ENCODE data around the gene S1PR2.
"Not testable (repeated sequence)": the region's sequence is repeated elsewhere in the genome, so short reads cannot be mapped to it uniquely, and the experiment has no call there.

The S1PR2 gene

DNA sequence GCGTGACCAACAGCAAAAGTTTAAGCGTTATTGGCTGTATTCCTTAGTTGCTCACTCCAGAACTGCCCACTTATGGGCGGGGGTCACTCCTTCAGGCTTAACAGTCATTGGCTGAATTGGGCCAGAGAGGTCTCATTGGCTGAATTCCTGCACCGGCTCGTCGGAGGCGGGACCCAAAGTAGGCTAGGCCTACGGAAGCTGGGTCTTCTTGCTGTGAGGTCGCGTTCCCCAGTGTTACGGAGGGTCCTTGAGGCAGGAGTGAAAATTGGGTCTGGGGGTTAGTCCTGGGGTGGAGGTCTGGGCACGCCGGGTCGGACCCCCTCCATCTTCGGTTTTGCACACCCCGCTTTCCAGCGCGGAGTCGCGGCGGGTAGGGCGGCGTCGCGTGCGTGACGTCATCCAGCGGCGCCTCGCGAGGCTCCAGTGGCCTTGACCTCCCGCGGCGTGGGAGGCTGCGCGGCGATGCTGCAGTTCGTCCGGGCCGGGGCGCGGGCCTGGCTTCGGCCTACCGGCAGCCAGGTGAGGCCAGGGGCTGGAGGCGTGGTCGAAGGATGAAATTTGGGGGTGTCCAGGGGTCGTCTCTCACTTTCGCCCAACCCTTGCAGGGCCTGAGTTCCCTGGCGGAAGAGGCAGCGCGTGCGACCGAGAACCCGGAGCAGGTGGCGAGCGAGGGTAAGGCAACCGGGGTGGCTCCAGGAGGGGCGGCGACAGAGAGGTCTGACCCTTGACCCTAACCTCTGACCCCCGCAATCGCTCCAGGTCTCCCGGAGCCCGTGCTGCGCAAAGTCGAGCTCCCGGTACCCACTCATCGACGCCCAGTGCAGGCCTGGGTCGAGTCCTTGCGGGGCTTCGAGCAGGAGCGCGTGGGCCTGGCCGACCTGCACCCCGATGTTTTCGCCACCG, 20.9 kb upstream of the S1PR2 start, which contains the start of gene MRPL4:
TSS of gene MRPL4 (plus strand) at position 423 of the 903 bp plus-strand sequence. CDS start at position 463, 40 bp downstream.
- TF ChIP-seq, protein P1, sequence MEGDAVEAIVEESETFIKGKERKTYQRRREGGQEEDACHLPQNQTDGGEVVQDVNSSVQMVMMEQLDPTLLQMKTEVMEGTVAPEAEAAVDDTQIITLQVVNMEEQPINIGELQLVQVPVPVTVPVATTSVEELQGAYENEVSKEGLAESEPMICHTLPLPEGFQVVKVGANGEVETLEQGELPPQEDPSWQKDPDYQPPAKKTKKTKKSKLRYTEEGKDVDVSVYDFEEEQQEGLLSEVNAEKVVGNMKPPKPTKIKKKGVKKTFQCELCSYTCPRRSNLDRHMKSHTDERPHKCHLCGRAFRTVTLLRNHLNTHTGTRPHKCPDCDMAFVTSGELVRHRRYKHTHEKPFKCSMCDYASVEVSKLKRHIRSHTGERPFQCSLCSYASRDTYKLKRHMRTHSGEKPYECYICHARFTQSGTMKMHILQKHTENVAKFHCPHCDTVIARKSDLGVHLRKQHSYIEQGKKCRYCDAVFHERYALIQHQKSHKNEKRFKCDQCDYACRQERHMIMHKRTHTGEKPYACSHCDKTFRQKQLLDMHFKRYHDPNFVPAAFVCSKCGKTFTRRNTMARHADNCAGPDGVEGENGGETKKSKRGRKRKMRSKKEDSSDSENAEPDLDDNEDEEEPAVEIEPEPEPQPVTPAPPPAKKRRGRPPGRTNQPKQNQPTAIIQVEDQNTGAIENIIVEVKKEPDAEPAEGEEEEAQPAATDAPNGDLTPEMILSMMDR (IDR thresholded peaks at IDR 0.05; ENCODE audit: low read depth, low read length), result no peak

DNA sequence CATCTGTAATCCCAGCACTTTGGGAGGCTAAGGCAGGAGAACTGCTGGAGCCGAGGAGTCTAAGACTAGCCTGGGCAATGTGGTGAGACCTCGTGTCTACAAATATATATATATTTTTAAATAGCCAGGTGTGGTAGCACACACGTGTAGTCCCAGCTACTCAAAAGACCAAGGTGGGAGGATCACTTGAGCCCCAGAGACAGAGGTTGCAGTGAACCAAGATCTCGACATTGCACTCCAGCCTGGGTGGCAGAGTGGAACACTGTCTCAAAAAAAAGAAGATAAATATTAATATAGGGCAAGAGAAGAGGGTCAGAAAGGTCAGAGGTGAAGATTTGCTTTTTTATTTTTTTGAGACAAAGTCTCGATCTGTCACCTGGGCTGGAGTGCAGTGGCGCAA, 15.4 kb upstream of the S1PR2 start:
- TF ChIP-seq, protein P1 (IDR thresholded peaks at IDR 0.05; ENCODE audit: low read depth, low read length), result no peak
- DNase-seq (ENCODE audit: extremely low read depth, low read depth), result no peak

More for the DNA sequence above, 20.9 kb upstream of the S1PR2 start, which contains the start of gene MRPL4:
- peak; percentile 93 for DNase-seq (ENCODE audit: extremely low read depth, low read depth)

DNA sequence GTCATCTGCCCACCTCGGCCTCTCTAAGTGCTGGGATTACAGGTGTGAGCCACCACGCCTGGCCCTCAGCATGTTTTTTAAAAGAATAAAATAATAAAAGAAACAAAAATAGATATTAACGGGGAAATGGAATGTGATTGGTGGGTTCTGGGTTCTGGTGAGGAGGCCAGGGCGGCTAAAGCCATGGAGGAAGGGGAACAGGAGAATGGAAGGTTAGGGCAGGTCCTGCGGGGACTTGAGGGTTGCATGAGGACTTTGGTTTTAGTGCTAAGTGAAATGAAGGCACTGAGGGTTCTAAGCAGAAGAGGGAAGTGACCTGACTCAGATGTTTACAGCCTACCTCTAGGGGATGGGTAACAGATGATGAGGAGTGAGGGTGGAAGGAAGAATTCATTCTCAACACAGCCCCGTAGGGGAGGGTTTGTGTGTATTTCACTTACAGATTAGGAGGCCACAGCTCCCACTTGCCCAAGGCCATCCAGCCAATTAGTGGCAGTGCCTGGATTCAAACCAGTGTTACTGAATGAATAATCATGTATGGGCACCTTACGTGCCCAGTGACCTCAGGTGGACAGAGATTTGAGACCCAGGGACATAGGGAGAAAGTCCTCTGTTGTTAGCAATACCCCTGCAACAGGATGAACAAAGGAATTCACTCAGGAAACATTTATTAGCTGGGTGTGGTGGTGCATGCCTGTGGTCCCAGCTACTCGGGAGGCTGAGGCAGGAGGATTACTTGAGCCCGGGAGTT, 14.2 kb upstream of the S1PR2 start:
- TF ChIP-seq, protein P1 (IDR thresholded peaks at IDR 0.05; ENCODE audit: low read depth, low read length), result no peak
- DNase-seq (ENCODE audit: extremely low read depth, low read depth), result no peak

DNA sequence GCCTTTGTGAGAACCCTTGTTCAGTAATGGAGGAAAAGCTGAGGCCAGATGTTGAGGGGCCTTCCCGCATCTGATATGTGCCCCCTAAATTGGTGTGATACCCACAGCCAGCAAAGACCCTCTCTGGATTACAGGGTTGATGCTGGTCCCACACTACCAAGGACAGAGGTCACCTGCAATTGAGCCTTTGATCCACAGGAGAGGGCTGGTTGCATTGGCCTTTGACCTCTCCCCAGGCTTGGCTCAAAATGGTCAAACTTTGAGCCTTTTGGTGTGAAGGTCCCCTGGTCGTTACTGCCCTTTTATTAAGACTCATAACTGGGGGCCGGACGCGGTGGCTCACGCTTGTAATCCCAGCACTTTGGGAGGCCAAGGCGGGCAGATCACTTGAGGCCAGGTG, 12.5 kb upstream of the S1PR2 start:
- DNase-seq (ENCODE audit: extremely low read depth, low read depth), result no peak
- TF ChIP-seq, protein P1 (IDR thresholded peaks at IDR 0.05; ENCODE audit: low read depth, low read length), result no peak

DNA sequence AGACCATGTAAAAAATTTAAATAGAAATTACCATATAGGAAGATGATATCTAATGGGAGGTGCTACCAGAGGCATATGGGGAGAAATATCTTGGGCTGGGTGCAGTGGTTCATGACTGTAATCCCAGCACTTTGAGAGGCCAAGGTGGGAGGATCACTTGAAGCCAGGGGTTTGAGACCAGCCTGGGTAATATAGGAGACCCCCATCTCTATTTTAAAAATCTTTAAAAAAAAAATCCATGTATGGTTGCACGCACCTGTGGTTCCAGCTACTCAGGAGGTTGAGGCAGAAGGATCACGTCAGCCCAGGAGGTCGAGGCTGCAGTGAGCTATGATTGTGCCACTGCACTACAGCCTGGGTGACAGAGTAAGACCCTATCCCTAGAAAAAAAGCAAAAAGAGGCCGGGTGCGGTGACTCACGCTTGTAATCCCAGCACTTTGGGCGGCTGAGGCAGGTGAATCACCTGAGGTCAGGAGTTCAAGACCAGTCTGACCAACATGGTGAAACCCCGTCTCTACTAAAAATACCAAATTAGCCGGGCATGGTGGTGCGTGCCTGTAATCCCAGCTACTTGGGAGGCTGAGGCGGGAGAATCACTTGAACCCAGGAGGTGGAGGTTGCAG, 10.8 kb upstream of the S1PR2 start:
- DNase-seq (ENCODE audit: extremely low read depth, low read depth), result not testable (repeated sequence)

DNA sequence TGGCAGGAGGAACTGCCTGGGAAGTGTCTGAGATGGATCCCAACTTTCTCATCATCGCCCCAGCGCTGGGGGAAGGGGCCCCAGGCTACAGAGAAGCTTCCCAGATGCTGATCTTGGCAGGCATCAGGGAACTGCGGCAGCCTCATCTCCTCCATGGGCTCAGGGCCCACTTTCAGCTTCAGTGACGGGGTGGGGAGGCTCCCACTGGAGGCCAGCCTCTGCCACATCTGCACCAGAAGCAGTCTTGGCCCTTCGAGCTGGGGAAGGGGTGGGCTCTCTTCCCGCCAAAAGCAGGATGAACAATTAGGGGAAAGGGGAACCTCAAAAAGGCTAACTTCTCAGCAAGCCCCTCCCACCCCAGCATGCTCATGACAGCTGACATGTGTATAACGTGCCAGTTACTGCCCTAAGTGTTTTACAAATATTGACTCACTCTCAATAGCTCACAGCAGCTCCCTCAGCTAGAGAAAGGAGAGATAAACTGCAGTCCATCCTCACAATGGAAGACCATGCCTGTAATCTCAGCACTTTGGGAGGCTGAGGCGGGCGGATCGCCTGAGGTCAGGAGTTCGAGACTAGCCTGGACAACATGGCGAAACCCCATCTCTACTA, 7.1 kb upstream of the S1PR2 start:
- TF ChIP-seq, protein P1 (IDR thresholded peaks at IDR 0.05; ENCODE audit: low read depth, low read length), result no peak
- DNase-seq (ENCODE audit: extremely low read depth, low read depth), result no peak

DNA sequence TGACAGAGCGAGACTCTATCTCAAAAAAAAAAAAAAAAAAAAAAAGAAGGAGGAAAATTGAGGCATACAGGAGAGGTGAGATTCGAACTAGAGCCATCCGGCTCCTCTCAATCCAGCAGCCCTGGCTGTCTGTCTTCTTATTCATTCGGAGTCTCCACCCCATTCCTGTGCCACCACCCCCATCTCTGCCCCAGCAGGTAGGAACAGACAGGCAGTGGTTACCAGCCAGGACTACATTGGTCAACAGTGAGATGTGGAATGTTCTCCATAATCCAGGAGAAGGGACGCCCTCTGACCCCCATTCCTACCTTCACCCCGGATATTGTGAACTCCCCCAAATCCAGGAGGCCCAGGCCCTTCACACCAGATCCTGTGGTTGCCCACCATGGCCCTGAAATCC, 6.6 kb upstream of the S1PR2 start:
- TF ChIP-seq, protein P1 (IDR thresholded peaks at IDR 0.05; ENCODE audit: low read depth, low read length), result no peak
- no peak for DNase-seq (ENCODE audit: extremely low read depth, low read depth)

DNA sequence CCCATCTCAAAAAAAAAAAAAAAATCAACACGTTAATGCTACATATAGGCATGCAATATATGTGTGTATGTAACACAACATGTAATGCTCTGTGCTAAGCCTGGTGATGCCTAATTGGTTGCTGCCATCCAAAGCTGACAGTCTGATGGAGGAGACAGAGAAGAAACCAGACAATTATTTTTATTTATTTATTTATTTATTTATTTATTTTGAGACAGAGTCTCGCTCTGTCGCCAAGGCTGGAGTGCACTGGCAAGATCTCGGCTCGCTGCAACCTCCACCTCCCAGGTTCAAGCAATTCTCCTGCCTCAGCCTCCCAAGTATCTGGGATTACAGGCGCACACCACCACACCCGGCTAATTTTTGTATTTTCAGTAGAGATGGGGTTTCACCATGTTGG, 4.3 kb upstream of the S1PR2 start:
- not testable (repeated sequence) for DNase-seq (ENCODE audit: extremely low read depth, low read depth)

All from AG09319 (cell line).